Raji (cell line): ENCODE results near the gene COMT.

Experiments used
- POLR2A ChIP-seq: IDR thresholded peaks from 2 replicates; pipeline ENCODE4 v1.6.1; 2011; ENCODE audit warnings: low read depth, low read length, control low read depth; ENCODE audit not compliant: insufficient read depth

COMT gene

GRCh38 chr22:19941365-19942082 is at the start of gene COMT, which contains the start of gene TXNRD2:
TSS of gene COMT (plus strand) at chr22:19941772. CDS start at chr22:19962527, 20,755 bp downstream.
TSS of gene TXNRD2 (minus strand) at chr22:19941818. CDS start at chr22:19941803, 15 bp downstream.
- TF ChIP-seq POLR2A = peak; percentile 45

DNA sequence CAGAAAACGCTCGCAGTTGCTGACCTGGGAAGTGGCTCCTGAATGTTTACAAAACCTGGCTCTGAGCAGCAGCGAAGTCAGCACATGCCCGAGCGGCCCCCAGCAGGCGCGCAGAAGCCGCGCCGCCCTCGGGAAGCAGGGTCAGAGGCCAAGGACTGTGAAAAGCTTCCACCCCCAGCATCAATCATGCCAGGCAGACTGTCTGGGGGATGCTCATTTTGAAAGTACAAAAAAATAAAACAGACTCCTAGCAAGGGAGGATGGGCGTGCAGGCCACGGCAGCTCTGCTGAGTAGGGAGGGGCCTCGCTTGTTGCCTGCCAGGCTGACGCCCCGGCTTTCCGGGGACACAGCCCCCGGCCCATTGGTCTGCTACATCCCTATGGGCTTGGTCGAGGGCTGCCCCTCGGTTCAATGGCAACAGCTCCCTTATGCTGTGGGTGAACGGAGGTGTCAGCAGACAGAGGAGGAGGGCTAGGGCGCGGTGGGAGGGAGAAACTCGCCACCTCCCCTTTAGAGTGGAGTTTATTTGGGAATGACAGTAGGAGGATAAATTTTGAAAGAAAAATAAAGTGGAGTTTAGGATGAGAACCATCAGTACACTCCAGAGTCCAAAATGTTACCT is 49.2 kb upstream of the COMT start:
- TF ChIP-seq POLR2A = no peak

GRCh38 chr22:19892925-19893324 is 48.6 kb upstream of the COMT start:
- TF ChIP-seq POLR2A = no peak

DNA sequence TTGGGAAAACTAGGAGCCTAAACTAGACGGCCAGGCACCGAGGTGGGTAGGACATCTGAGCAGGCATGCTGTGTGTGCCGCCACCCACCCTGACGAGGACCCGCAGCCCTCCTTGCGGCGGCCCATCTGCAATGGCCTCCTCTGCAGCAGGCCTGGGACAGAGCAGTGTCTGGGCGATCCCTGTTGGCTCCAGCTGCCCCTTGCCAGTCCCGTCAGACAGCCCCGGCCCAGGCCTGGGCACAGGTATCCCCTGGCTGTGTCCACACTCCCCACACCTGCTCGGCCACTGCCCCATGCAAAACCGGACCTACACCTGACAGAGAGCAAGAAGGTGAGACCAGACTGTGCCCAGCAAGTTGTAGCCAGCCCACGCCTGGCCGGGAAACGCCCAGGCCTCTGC is 48.2 kb upstream of the COMT start:
- TF ChIP-seq POLR2A = no peak

- TF ChIP-seq POLR2A = no peak
These were observed 46.3 kb upstream of the COMT start for GRCh38 chr22:19895160-19895849.

DNA sequence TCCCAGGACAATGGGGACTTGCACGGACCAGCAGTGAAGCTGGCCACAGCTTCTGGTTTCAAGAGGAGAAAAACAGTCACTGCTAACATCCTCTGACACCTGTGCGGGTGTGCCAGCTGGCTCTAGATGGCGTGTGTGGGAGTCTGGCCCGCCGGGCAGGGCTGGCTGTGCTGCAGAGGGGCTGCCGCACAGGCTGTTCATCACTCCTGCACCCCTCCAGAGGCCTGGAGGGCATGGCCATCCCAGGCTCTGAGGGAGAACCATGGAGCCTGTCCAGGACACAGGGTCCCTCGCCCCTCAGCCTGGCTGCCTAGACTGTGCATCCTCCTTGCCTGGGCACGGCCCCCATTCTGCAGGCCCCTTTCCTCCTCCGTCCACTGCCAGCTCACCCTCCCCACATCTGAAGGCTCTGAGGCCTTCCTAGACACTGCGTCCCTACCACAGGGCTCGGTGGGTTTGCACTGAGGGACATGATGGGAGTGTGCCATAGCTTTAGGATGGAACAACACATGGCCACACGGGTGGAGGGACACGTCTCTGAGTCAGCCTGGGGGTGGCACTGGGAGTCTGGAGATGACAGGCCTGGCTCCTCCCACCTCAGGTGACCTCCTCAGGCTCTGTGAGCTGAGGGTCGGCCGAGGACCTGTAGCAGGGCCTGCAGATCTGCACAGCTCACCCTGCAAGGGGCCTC is 44.8 kb upstream of the COMT start:
- TF ChIP-seq POLR2A = no peak

DNA sequence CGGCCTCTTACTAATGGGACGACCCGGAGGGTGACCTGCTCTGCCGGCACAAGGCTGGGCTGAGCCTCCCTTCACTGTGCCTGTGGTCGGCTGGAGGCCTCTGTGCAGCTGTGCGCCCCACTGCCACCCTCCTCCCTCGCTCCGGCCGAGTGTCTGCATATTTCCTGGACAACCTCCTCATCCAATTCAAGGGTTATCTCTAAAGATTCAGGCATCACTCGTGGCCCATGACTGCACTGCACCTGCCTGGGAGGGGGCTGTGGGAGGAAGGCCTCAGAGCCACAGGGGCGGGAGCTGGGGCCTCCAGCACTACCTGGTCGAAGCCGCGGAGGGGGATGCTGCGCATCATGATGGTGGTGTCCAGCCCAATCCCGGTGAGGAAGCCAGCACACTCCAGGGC is 43.8 kb upstream of the COMT start:
- TF ChIP-seq POLR2A = no peak

- no peak for TF ChIP-seq POLR2A
These were observed 43.4 kb upstream of the COMT start for GRCh38 chr22:19898145-19898544.

DNA sequence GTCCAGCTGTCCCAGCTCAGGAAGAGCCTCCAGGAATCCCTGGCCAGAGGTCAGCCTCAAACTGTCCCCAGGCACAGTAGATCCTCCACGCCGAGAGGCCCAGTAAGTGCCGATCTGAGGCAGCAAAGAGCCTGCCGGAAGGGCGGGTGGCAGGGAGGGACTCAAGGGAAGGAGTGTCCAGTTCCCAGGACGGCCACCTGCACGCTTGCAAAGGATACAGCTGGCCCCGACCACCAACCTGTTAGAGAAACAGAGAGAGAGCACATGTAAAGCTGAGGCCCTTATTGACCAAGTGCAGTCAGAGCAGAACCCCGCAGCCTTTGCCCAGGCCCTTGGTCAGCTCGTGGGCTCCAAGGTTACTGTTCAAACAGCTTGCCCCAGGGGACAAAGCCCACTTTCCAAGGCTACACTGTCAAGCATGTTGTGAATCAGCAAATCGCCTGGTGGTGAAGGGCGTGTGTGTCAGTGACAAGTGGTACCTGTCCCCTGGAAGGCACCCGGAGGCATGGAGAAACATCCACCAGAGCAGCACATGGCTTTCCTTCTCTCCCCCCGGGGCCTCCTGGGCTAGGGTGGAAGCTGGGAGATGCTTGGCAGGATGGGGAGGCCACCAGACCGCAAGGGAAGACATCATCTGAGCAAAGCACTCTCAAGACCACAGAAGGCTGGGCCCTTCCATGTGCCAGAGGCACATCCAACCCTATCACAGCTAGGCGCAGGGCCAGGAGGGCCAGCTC is 42.6 kb upstream of the COMT start:
- no peak for TF ChIP-seq POLR2A

- TF ChIP-seq POLR2A = peak; percentile 32; the same call in 1 of the 2 replicates
These were observed 40.7 kb upstream of the COMT start for GRCh38 chr22:19900707-19901436.

DNA sequence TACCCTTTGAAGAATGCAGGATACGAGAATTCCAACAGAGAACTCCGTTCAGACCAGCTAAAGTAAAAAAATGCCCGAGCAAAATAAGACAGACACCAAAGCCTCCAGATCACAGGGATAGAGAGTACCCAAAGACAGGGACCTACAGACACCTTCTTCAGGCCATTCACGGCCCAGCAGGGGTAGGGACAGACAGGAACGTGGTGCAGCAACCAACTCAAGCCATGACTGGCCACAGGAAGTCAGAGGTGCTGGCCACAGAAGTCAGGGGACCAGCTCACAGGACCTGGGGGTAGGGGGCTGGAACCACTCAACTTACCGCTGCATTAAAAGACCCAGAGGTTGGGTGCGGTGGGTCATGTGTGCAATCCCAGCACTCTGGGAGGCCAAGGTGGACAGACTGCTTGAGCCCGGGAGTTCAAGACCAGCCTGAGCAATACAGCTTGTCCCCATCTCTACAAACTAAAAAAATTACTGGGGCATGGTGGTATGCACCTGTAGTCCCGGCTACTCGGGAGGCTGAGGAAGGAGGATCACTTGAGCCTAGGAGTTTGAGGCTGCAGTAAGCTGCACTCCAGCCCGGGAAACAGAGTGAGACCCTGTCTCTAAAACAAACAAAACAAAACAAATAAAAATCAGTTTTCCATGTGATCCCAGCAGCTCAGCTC is 39.9 kb upstream of the COMT start:
- TF ChIP-seq POLR2A = no peak

DNA sequence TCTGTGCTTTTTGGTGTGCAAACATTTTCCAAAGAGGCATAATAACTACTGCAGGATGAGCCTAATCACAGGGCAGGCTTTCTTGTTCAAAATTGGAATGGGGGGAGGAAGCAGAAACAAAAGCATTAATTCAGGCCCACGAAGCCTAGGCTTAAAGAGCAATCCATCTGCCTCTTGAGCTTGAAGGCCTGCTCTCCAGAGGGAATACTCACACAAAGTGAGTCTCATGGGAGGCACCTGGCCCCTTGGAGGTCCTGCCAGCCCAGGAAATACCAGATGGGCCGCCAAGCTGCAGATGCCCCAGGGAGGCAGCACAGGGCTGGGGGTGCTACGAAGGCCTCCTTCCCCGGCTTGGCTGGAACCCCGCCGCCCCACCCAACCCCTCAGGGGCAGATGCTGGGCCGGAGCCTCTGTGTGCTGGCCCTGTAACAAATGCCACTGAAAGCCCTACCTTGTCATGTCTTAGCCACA is 39.3 kb upstream of the COMT start:
- TF ChIP-seq POLR2A = no peak

GRCh38 chr22:19903031-19903430 is 38.5 kb upstream of the COMT start:
- no peak for TF ChIP-seq POLR2A
